Naive B cell (primary cell): ENCODE measurements around the gene COX7C. TPM values are rescaled to one million over a fixed set of nuclear protein-coding genes. Genes with fewer than 3 reads are reported as not detected.
"Not testable (repeated sequence)": the region's sequence is repeated elsewhere in the genome, so short reads cannot be mapped to it uniquely, and the experiment has no call there.

Source experiments
- ATAC-seq, 2 donors: fragments of 150-1000 bp; cut with Tn5 transposase; 2 replicates each; pipeline ENCODE4 v1.10.0; 2021; ENCODE audit warnings: low read depth in 2 of 2, mild to moderate bottlenecking in 2 of 2, moderate library complexity in 2 of 2
- DNase-seq: peaks from one replicate; pipeline ENCODE4 v3.0.0; 2022
- H3K27ac Mint-ChIP-seq, 6 donors: one replicate each; pipeline ENCODE4 v1.8.0; 2020 to 2022; ENCODE audit warnings: mild to moderate bottlenecking in 6 of 6, mixed read lengths in 6 of 6, moderate library complexity in 5 of 6, inconsistent platforms in 2 of 6
- H3K27me3 Mint-ChIP-seq, 3 donors: one replicate each; pipeline ENCODE4 v1.8.0; 2021 to 2022; ENCODE audit warnings: mixed read lengths in 3 of 3, mild to moderate bottlenecking in 1 of 3
- H3K36me3 Mint-ChIP-seq, 2 donors: one replicate each; pipeline ENCODE4 v1.8.0; 2020 to 2022; ENCODE audit warnings: mixed read lengths in 2 of 2, inconsistent platforms in 1 of 2, mild to moderate bottlenecking in 1 of 2
- H3K4me1 Mint-ChIP-seq, 3 donors: one replicate each; pipeline ENCODE4 v1.8.0; 2020 to 2022; ENCODE audit warnings: mixed read lengths in 3 of 3, inconsistent platforms in 1 of 3, mild to moderate bottlenecking in 1 of 3, moderate library complexity in 1 of 3
- H3K4me3 Mint-ChIP-seq, 8 donors: one replicate each; pipeline ENCODE4 v1.8.0; 2020 to 2022; ENCODE audit warnings: mild to moderate bottlenecking in 8 of 8, mixed read lengths in 8 of 8, moderate library complexity in 8 of 8, inconsistent platforms in 2 of 8
- H3K9me3 Mint-ChIP-seq, 7 donors: one replicate each; pipeline ENCODE4 v1.8.0; 2020 to 2022; ENCODE audit warnings: mixed read lengths in 7 of 7, mild to moderate bottlenecking in 5 of 7, inconsistent platforms in 2 of 7, moderate library complexity in 1 of 7
- polyA plus RNA-seq, 6 donors: library from polyadenylated mRNA; unstranded; fragments of 300-500 nt; fragmentation: Illumina TruSeq; gene quantifications; one replicate each; pipeline ENCODE4 v1.2.3, GENCODE V29; 2021; ENCODE audit warnings: low read depth in 6 of 6

The COX7C gene, protein sequence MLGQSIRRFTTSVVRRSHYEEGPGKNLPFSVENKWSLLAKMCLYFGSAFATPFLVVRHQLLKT
- polyA plus RNA-seq, result 100 to 1,000 TPM; 566 to 776 (median 704) TPM

GRCh38 chr5:86617756-86618576 lies at the start of gene COX7C:
COX7C (plus strand) TSS chr5:86617941; CDS start chr5:86618056, 115 bp downstream.
- H3K4me1 Mint-ChIP-seq, result peaks cover 7 to 28% (median 11%) of the 10 kb centered on the region in 3 donors
- peaks cover 0 to 3% (median 0%) of the 10 kb centered on the region in 7 donors for H3K9me3 Mint-ChIP-seq
- peak within 1 kb of the TSS; percentile 93 to 100 (median 100) for H3K27ac Mint-ChIP-seq
- peak within 1 kb of the TSS; percentile 99 to 100 (median 100) for H3K4me3 Mint-ChIP-seq
- H3K27me3 Mint-ChIP-seq, result peaks cover 9 to 14% (median 13%) of the 10 kb centered on the region in 3 donors
- peak; percentile 93 for DNase-seq
- peak; percentile 91 to 94 for ATAC-seq
- H3K36me3 Mint-ChIP-seq, result peaks cover 19 to 28% of the 10 kb centered on the region in 2 donors

- DNase-seq, result not testable (repeated sequence)
These were observed 48.0 kb upstream of the COX7C start for GRCh38 chr5:86569522-86570426.

GRCh38 chr5:86570427-86571083 lies 47.2 kb upstream of the COX7C start:
- no peaks in the 10 kb centered on the region for H3K4me1 Mint-ChIP-seq
- peaks cover 0 to 11% (median 0%) of the 10 kb centered on the region in 7 donors for H3K9me3 Mint-ChIP-seq
- H3K27me3 Mint-ChIP-seq, result no peaks in the 10 kb centered on the region
- H3K4me3 Mint-ChIP-seq, result no peak overlapping the region
- ATAC-seq, result no peak
- H3K36me3 Mint-ChIP-seq, result no peaks in the 10 kb centered on the region
- H3K27ac Mint-ChIP-seq, result no peak overlapping the region
- no peak for DNase-seq

More at GRCh38 chr5:86569522-86570426, 48.0 kb upstream of the COX7C start:
- H3K9me3 Mint-ChIP-seq, result peaks cover 0 to 11% (median 0%) of the 10 kb centered on the region in 7 donors
- H3K27me3 Mint-ChIP-seq, H3K36me3 Mint-ChIP-seq, H3K4me1 Mint-ChIP-seq, ATAC-seq, H3K4me3 Mint-ChIP-seq, H3K27ac Mint-ChIP-seq: not testable (repeated sequence)

GRCh38 chr5:86571109-86571508 lies 46.6 kb upstream of the COX7C start:
- not testable (repeated sequence) for DNase-seq, H3K4me1 Mint-ChIP-seq, ATAC-seq, H3K27ac Mint-ChIP-seq, H3K27me3 Mint-ChIP-seq, H3K36me3 Mint-ChIP-seq, H3K4me3 Mint-ChIP-seq
- peaks cover 0 to 11% (median 0%) of the 10 kb centered on the region in 7 donors for H3K9me3 Mint-ChIP-seq

- H3K27me3 Mint-ChIP-seq, result no peaks in the 10 kb centered on the region
- DNase-seq, result no peak
- H3K4me3 Mint-ChIP-seq, result no peak overlapping the region
- peaks cover 0 to 11% (median 0%) of the 10 kb centered on the region in 7 donors for H3K9me3 Mint-ChIP-seq
- H3K27ac Mint-ChIP-seq, result no peak overlapping the region
- H3K36me3 Mint-ChIP-seq, result no peaks in the 10 kb centered on the region
- ATAC-seq, result no peak
- no peaks in the 10 kb centered on the region for H3K4me1 Mint-ChIP-seq
These were observed 44.8 kb upstream of the COX7C start for GRCh38 chr5:86572825-86573517.

GRCh38 chr5:86579502-86579901 lies 38.2 kb upstream of the COX7C start:
- no peak for ATAC-seq
- no peaks in the 10 kb centered on the region for H3K36me3 Mint-ChIP-seq
- H3K4me1 Mint-ChIP-seq, result no peaks in the 10 kb centered on the region
- DNase-seq, result no peak
- H3K4me3 Mint-ChIP-seq, result no peak overlapping the region
- H3K27ac Mint-ChIP-seq, result no peak overlapping the region
- peaks cover 0 to 11% (median 2%) of the 10 kb centered on the region in 7 donors for H3K9me3 Mint-ChIP-seq
- H3K27me3 Mint-ChIP-seq, result peaks cover 4 to 6% (median 5%) of the 10 kb centered on the region in 3 donors

GRCh38 chr5:86596476-86596875 lies 21.3 kb upstream of the COX7C start:
- ATAC-seq (no peak), DNase-seq (no peak)
- Mint-ChIP-seq H3K36me3 (no peaks in the 10 kb centered on the region), H3K9me3 (peaks cover 0 to 9% (median 2%) of the 10 kb centered on the region in 7 donors), H3K4me1 (no peaks in the 10 kb centered on the region), H3K27ac (no peak overlapping the region), H3K27me3 (peaks cover 23 to 50% (median 27%) of the 10 kb centered on the region in 3 donors), H3K4me3 (peak overlapping the region in 1 of 8 donors; percentile 16)

GRCh38 chr5:86605881-86606280 lies 11.9 kb upstream of the COX7C start:
- Mint-ChIP-seq H3K27me3 (peaks cover 25 to 49% (median 27%) of the 10 kb centered on the region in 3 donors), H3K4me1 (no peaks in the 10 kb centered on the region), H3K9me3 (peaks cover 0 to 10% (median 5%) of the 10 kb centered on the region in 7 donors), H3K27ac (no peak overlapping the region), H3K36me3 (no peaks in the 10 kb centered on the region), H3K4me3 (no peak overlapping the region)
- DNase-seq (no peak), ATAC-seq (no peak)

- Mint-ChIP-seq H3K4me3 (peak overlapping the region in 1 of 8 donors; percentile 11), H3K27me3 (peaks cover 36 to 47% (median 47%) of the 10 kb centered on the region in 3 donors), H3K27ac (no peak overlapping the region), H3K4me1 (peaks cover 5 to 10% (median 7%) of the 10 kb centered on the region in 3 donors), H3K9me3 (peaks cover 0 to 4% (median 0%) of the 10 kb centered on the region in 7 donors), H3K36me3 (peaks cover 10 to 11% of the 10 kb centered on the region in 2 donors)
- DNase-seq, result no peak
- ATAC-seq, result no peak
These were observed 4.3 kb upstream of the COX7C start for GRCh38 chr5:86613455-86613854.

DNA sequence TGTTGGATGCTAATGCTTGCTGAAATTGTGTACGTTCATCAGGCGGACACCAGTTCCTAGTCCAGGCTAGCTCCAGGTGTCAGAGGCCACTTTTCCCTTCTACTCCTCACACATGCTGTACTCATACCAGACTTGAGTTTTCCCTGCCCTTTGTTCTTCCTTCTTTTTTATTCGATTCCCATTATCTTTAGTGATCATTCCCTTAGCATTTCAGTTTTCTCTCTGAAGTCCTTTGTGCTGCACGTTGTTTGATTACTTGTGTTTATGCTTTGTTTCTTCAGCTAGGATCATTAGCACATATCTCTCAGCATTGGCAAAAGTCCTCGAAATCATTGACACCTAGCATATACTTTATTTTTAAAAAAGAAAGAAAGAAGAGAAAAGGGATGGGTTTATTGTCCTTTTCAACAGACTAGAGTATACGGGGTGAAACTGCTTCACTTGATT lies 409 bp upstream of the COX7C start:
- Mint-ChIP-seq H3K4me3 (peak overlapping the region; percentile 99 to 100 (median 100)), H3K9me3 (peaks cover 0 to 3% (median 0%) of the 10 kb centered on the region in 7 donors), H3K36me3 (peaks cover 19 to 29% of the 10 kb centered on the region in 2 donors), H3K27ac (peak overlapping the region in 5 of 6 donors; percentile 98 to 100 (median 100)), H3K27me3 (peaks cover 12 to 18% (median 16%) of the 10 kb centered on the region in 3 donors), H3K4me1 (peaks cover 7 to 28% (median 11%) of the 10 kb centered on the region in 3 donors)
- ATAC-seq (no peak), DNase-seq (no peak)

DNA sequence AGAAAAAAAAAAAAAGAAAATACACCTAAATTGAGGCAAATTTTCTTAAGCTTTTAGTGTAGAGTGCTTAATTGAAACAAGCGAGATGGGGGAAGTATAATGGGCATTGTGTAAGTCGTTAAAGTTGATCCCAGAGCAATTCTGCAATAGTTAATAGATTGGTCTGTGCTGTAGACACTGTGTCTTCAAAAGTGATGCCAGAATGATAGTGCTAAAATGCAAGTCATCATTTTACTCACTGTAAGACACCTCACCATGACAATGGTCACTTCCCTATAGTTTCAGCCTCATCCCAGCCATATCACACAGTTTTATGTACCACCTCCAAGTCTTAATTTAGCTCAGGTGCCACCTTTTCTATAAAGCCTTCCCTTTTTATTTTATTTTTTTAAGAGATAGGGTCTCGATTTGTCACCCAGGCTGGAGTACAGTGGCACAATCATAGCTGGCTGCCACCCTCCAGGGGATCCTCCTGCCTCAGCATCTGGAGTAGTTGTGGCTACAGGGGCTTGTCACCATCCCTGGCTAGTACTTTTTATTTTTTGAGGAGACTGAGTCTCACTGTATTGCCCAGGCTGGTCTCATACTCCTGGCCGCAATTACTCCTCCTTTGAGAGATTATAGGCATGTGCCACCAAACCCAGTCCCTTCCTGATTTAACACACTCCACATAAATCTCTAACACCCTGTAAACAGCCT lies 6.2 kb downstream of the COX7C start:
- Mint-ChIP-seq H3K9me3 (no peaks in the 10 kb centered on the region), H3K27ac (no peak overlapping the region), H3K36me3 (peaks cover 8 to 23% of the 10 kb centered on the region in 2 donors), H3K4me1 (peaks cover 0 to 13% (median 6%) of the 10 kb centered on the region in 3 donors), H3K4me3 (no peak overlapping the region), H3K27me3 (peaks cover 5 to 17% (median 15%) of the 10 kb centered on the region in 3 donors)
- no peak for ATAC-seq
- DNase-seq, result no peak

DNA sequence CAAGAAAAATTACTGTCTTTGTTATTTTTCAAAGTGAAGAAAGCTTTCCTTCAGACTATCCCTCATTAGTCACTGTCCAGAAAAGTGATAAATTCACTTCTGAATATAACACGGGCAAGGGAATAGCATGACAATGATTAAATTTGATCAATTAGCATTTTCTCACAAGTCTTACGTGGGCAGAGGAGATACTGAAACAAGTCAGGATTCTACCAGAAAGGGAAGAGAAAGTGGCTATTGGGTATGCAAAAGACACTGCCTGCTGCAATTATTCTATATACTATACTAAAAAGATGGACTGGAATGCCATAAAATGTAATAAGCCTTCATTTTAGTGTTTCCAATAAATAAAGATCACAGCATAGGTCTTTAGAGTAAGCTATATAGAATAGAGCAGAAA lies 7.4 kb downstream of the COX7C start:
- peaks cover 0 to 3% (median 2%) of the 10 kb centered on the region in 3 donors for H3K4me1 Mint-ChIP-seq
- no peak for ATAC-seq

More for the DNA sequence above, 7.4 kb downstream of the COX7C start:
- H3K4me3 Mint-ChIP-seq, result no peak overlapping the region
- no peaks in the 10 kb centered on the region for H3K9me3 Mint-ChIP-seq
- peaks cover 12 to 28% (median 24%) of the 10 kb centered on the region in 3 donors for H3K27me3 Mint-ChIP-seq
- H3K27ac Mint-ChIP-seq, result no peak overlapping the region
- peaks cover 8 to 17% of the 10 kb centered on the region in 2 donors for H3K36me3 Mint-ChIP-seq
- DNase-seq, result no peak
